ENCODE data around the gene STK24. TPM values are rescaled to one million over a fixed set of nuclear protein-coding genes. Genes with fewer than 3 reads are reported as not detected.

The STK24 gene
- total and polyA plus RNA-seq, 10 of the 15 experiments (the other 5 are each of a cell fraction or from before 2014, with no cell fraction given) = 7.5 to 115 (median 52.9) TPM

GRCh38 chr13:98474761-98475160 is 102.1 kb downstream of the STK24 start (continued):
- no peak for TF ChIP-seq RUNX3 (IDR thresholded peaks at IDR 0.05; ENCODE audit: low read length)
- no peak for TF ChIP-seq ZBED1 (IDR thresholded peaks at IDR 0.05; ENCODE audit: borderline replicate concordance)
- TF ChIP-seq NBN (IDR thresholded peaks at IDR 0.05) = no peak
- TF ChIP-seq BHLHE40 (IDR thresholded peaks at IDR 0.05; ENCODE audit: borderline replicate concordance in 1 of 2, low read depth in 2 of 2, low read length in 1 of 2) = no peak
- TF ChIP-seq CREB1 (IDR thresholded peaks at IDR 0.05; ENCODE audit: low read depth) = no peak

- no peak overlapping the region for H3K9ac ChIP-seq (ENCODE audit: control insufficient read depth, insufficient read depth, low read length)
- POLR2A ChIA-PET = no interaction called here
- DNase-seq (ENCODE audit: low read depth, low spot score) (no peak), ATAC-seq (no peak), FAIRE-seq (no peak)
- H3K9me3 ChIP-seq (replicated peaks; ENCODE audit: control insufficient read depth, insufficient read depth, low read length) = no peaks in the 10 kb centered on the region
- H3K4me2 ChIP-seq (ENCODE audit: control insufficient read depth, insufficient read depth) = no peak overlapping the region
- intact Hi-C loops (cut with micrococcal nuclease; ENCODE audit: unreplicated experiment) = no loop called here
- H3K79me2 ChIP-seq (ENCODE audit: control insufficient read depth, insufficient read depth, low read length) = peaks cover 31% of the 10 kb centered on the region
- no TSS peak for BruUV-seq (replicated peaks)
- TF ChIP-seq GATAD2B (conservative IDR thresholded peaks at IDR 0.05; ENCODE audit: low read depth) (no peak), STAT1 (conservative IDR thresholded peaks at IDR 0.05) (no peak), RAD21 (IDR thresholded peaks at IDR 0.05; ENCODE audit: insufficient read depth, low read depth, low read length) (no peak), NR2C2 (IDR thresholded peaks at IDR 0.05; ENCODE audit: borderline replicate concordance, control insufficient read depth, insufficient read length, low read depth) (no peak), CHD1 (IDR thresholded peaks at IDR 0.05; ENCODE audit: low read depth, low read length) (no peak), FOXM1 (IDR thresholded peaks at IDR 0.05; ENCODE audit: low read depth, low read length) (no peak), DPF2 (IDR thresholded peaks at IDR 0.05) (no peak), SMAD1 (IDR thresholded peaks at IDR 0.05; ENCODE audit: low read depth, partially characterized antibody) (no peak), IRF4 (IDR thresholded peaks at IDR 0.05; ENCODE audit: low read depth, low read length) (no peak), SUPT20H (IDR thresholded peaks at IDR 0.05; ENCODE audit: borderline replicate concordance, control insufficient read depth, low read depth, low read length) (no peak), JUND (IDR thresholded peaks at IDR 0.05; ENCODE audit: low read depth, low read length) (no peak), PAX8 (IDR thresholded peaks at IDR 0.05) (no peak), FOXK2 (IDR thresholded peaks at IDR 0.05) (no peak), ZSCAN29 (IDR thresholded peaks at IDR 0.05) (no peak), YY1 (IDR thresholded peaks at IDR 0.05; ENCODE audit: low read depth, low read length) (no peak), KAT2A (conservative IDR thresholded peaks at IDR 0.05; ENCODE audit: control insufficient read depth, low read depth, low read length) (no peak), HDGF (IDR thresholded peaks at IDR 0.05) (no peak), NFIC (IDR thresholded peaks at IDR 0.05; ENCODE audit: low read depth, low read length) (no peak)
- TF ChIP-seq, protein P1, sequence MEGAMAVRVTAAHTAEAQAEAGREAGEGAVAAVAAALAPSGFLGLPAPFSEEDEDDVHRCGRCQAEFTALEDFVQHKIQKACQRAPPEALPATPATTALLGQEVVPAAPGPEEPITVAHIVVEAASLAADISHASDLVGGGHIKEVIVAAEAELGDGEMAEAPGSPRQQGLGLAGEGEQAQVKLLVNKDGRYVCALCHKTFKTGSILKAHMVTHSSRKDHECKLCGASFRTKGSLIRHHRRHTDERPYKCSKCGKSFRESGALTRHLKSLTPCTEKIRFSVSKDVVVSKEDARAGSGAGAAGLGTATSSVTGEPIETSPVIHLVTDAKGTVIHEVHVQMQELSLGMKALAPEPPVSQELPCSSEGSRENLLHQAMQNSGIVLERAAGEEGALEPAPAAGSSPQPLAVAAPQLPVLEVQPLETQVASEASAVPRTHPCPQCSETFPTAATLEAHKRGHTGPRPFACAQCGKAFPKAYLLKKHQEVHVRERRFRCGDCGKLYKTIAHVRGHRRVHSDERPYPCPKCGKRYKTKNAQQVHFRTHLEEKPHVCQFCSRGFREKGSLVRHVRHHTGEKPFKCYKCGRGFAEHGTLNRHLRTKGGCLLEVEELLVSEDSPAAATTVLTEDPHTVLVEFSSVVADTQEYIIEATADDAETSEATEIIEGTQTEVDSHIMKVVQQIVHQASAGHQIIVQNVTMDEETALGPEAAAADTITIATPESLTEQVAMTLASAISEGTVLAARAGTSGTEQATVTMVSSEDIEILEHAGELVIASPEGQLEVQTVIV (IDR thresholded peaks at IDR 0.05; ENCODE audit: borderline replicate concordance, partially characterized antibody) = no peak
- in situ Hi-C loops (cut with MboI) = no loop called here
- no peaks in the 10 kb centered on the region for H3K27me3 ChIP-seq (replicated peaks in 1 of 2; ENCODE audit: control insufficient read depth in 2 of 2, insufficient read depth in 2 of 2, low read length in 1 of 2)
- CTCF ChIA-PET = interaction anchor here (0.6 to 1.3 kb wide), 2 partner anchors 179 to 207 kb away, joined by 4 read pairs; no protein-coding TSS in a partner anchor
- SMC1A ChIA-PET (ENCODE audit: uncharacterized antibody, unreplicated experiment) = interaction anchor here (1.0 to 2.2 kb wide), 2 partner anchors 9 to 90 kb away, joined by 3 to 7 read pairs; no protein-coding TSS in a partner anchor
- RAD21 ChIA-PET (ENCODE audit: unreplicated experiment) = no interaction called here
- WGBS (ENCODE audit: insufficient coverage, insufficient replicate concordance, low lambda C conversion rate, missing lambda C conversion rate) = 96% methylated on average over 10 of the region's 10 CpGs
- H3K27ac ChIP-seq (ENCODE audit: control insufficient read depth, insufficient read depth) = no peak overlapping the region
- no peak overlapping the region for H3K4me3 ChIP-seq
- no peaks in the 10 kb centered on the region; the same call in 1 of the 2 replicates for H4K20me1 ChIP-seq (ENCODE audit: control insufficient read depth, insufficient read depth)
- H3K4me1 ChIP-seq (ENCODE audit: control insufficient read depth, insufficient read depth, low read length) = peaks cover 29% of the 10 kb centered on the region
- H2AFZ ChIP-seq (ENCODE audit: control insufficient read depth, low read depth, low read length) = no peak overlapping the region
- peaks cover 24 to 35% of the 10 kb centered on the region in 2 experiments for H3K36me3 ChIP-seq (ENCODE audit: control insufficient read depth in 2 of 2, insufficient read depth in 2 of 2, low read length in 1 of 2)
Measured at GRCh38 chr13:98474292-98474691, 102.6 kb downstream of the STK24 start.
